Neuronal stem cell (in vitro differentiated cells): ENCODE measurements around the gene GIPC2.

Experiments used
- DNase-seq: peaks from one replicate; pipeline ENCODE4 v3.0.0-alpha.2; 2013; ENCODE audit warnings: low spot score
- H2AFZ ChIP-seq: one replicate; pipeline ENCODE4 v1.6.1; 2013; ENCODE audit warnings: mild to moderate bottlenecking, low read length, inconsistent platforms
- H2AK5ac ChIP-seq: 2 replicates; pipeline ENCODE4 v1.6.1; 2013; ENCODE audit warnings: low read depth, mild to moderate bottlenecking, inconsistent platforms, low read length, moderate library complexity, mixed read lengths
- H2BK120ac ChIP-seq: 2 replicates; pipeline ENCODE4 v1.6.1; 2013; ENCODE audit warnings: low read depth, mild to moderate bottlenecking, inconsistent platforms, low read length, moderate library complexity, mixed read lengths
- H2BK12ac ChIP-seq: one replicate; pipeline ENCODE4 v1.6.1; 2013; ENCODE audit warnings: low read length, inconsistent platforms
- H2BK15ac ChIP-seq: 2 replicates; pipeline ENCODE4 v1.6.1; 2013; ENCODE audit warnings: mild to moderate bottlenecking, low read length, inconsistent platforms, mixed read lengths
- H2BK5ac ChIP-seq: one replicate; pipeline ENCODE4 v1.6.1; 2013; ENCODE audit warnings: inconsistent platforms, mild to moderate bottlenecking, low read length, moderate library complexity
- H3K14ac ChIP-seq: one replicate; pipeline ENCODE4 v1.6.1; 2013; ENCODE audit warnings: low read length, inconsistent platforms
- H3K18ac ChIP-seq: 2 replicates; pipeline ENCODE4 v1.6.1; 2013; ENCODE audit warnings: low read length, inconsistent platforms
- H3K23ac ChIP-seq: 2 replicates; pipeline ENCODE4 v1.6.1; 2013; ENCODE audit warnings: low read depth, mild to moderate bottlenecking, mixed read lengths, low read length, inconsistent platforms; ENCODE audit not compliant: poor library complexity
- H3K27ac ChIP-seq: replicated peaks from 3 replicates; pipeline ENCODE4 v1.5.1; 2013; ENCODE audit warnings: low read length, inconsistent platforms
- H3K27me3 ChIP-seq, 3 experiments: 2 replicates each; pipeline ENCODE4 v1.6.1; 2013; ENCODE audit warnings: low read length in 3 of 3, mild to moderate bottlenecking in 2 of 3, inconsistent platforms in 1 of 3, low read depth in 1 of 3, mixed read lengths in 1 of 3, moderate library complexity in 1 of 3; ENCODE audit not compliant: control insufficient read depth in 3 of 3, insufficient read depth in 3 of 3
- H3K36me3 ChIP-seq, 2 donors: replicated peaks in 1 of 2; 2 replicates each; pipeline ENCODE4 v1.6.1; 2013; ENCODE audit warnings: low read length in 2 of 2; ENCODE audit not compliant: control insufficient read depth in 2 of 2, insufficient read depth in 2 of 2
- H3K4ac ChIP-seq: 2 replicates; pipeline ENCODE4 v1.6.1; 2013; ENCODE audit warnings: inconsistent platforms, mild to moderate bottlenecking, low read length, moderate library complexity
- H3K4me1 ChIP-seq, 2 donors: 1 replicate in 1 of 2; 2 replicates in 1 of 2; pipeline ENCODE4 v1.6.1; 2013; ENCODE audit warnings: low read length in 2 of 2, low read depth in 1 of 2; ENCODE audit not compliant: control insufficient read depth in 2 of 2, insufficient read depth in 1 of 2
- H3K4me2 ChIP-seq: one replicate; pipeline ENCODE4 v1.6.1; 2013; ENCODE audit warnings: mild to moderate bottlenecking, low read length, inconsistent platforms; ENCODE audit not compliant: insufficient read depth, poor library complexity, severe bottlenecking
- H3K4me3 ChIP-seq, 2 donors: 2 replicates each; pipeline ENCODE4 v1.5.1; 2013; ENCODE audit warnings: low read length in 2 of 2, mild to moderate bottlenecking in 2 of 2, inconsistent platforms in 1 of 2, moderate library complexity in 1 of 2
- H3K79me1 ChIP-seq: one replicate; pipeline ENCODE4 v1.6.1; 2013; ENCODE audit warnings: low read depth, mild to moderate bottlenecking, inconsistent platforms, low read length, moderate library complexity
- H3K9ac ChIP-seq: one replicate; pipeline ENCODE4 v1.6.1; 2013; ENCODE audit warnings: mild to moderate bottlenecking, low read depth, low read length, inconsistent platforms; ENCODE audit not compliant: poor library complexity
- H3K9me3 ChIP-seq, 2 donors: replicated peaks in 1 of 2; 2 replicates each; pipeline versions ENCODE3 to v1.6.1; 2013; ENCODE audit warnings: low read length in 2 of 2, mild to moderate bottlenecking in 2 of 2, inconsistent platforms in 1 of 2, low read depth in 1 of 2, mixed read lengths in 1 of 2, moderate library complexity in 1 of 2; ENCODE audit not compliant: control insufficient read depth in 2 of 2, insufficient read depth in 1 of 2
- H4K8ac ChIP-seq: one replicate; pipeline ENCODE4 v1.6.1; 2013; ENCODE audit warnings: low read depth, mild to moderate bottlenecking, inconsistent platforms, low read length, moderate library complexity
- H4K91ac ChIP-seq: one replicate; pipeline ENCODE4 v1.6.1; 2013; ENCODE audit warnings: low read length, low read depth, mild to moderate bottlenecking, inconsistent platforms; ENCODE audit not compliant: poor library complexity
- WGBS, 2 donors: extraction: QIAGEN DNeasy Blood & Tissue Kit; methylation state at CpG; one replicate each; pipeline ENCODE4 v1.1.7; 2013; ENCODE audit warnings: missing lambda C conversion rate in 2 of 2, mixed read lengths in 1 of 2; ENCODE audit not compliant: insufficient read length in 2 of 2, insufficient replicate concordance in 1 of 2; ENCODE audit errors: extremely low coverage in 2 of 2; 5-methylcytosine and 5-hydroxymethylcytosine counted together

GIPC2 gene

GRCh38 chr1:78009836-78010235 is 35.9 kb upstream of the GIPC2 start:
- H3K4me2 ChIP-seq = no peak overlapping the region
- H2BK5ac ChIP-seq = no peak overlapping the region
- H3K27me3 ChIP-seq = no peaks in the 10 kb centered on the region
- no peak overlapping the region for H2BK12ac ChIP-seq
- H3K4me3 ChIP-seq = no peak overlapping the region
- WGBS, 2 donors = no CpG with 5 or more reads among the region's 3 CpGs
- H2BK15ac ChIP-seq = no peak overlapping the region
- H3K36me3 ChIP-seq = peaks cover 0 to 12% of the 10 kb centered on the region in 2 donors
- peaks cover 0 to 3% of the 10 kb centered on the region in 2 donors for H3K4me1 ChIP-seq
- H3K9me3 ChIP-seq = no peaks in the 10 kb centered on the region
- H3K14ac ChIP-seq = no peak overlapping the region
- no peak overlapping the region for H2AK5ac ChIP-seq
- no peak overlapping the region for H3K4ac ChIP-seq
- no peak overlapping the region for H3K23ac ChIP-seq
- no peak overlapping the region for H3K9ac ChIP-seq
- no peak overlapping the region for H4K91ac ChIP-seq
- no peaks in the 10 kb centered on the region for H3K79me1 ChIP-seq
- no peak overlapping the region for H2AFZ ChIP-seq
- no peak overlapping the region for H3K27ac ChIP-seq
- no peak for DNase-seq
- no peak overlapping the region for H4K8ac ChIP-seq
- no peak overlapping the region for H2BK120ac ChIP-seq
- no peak overlapping the region for H3K18ac ChIP-seq

GRCh38 chr1:78011050-78011449 is 34.7 kb upstream of the GIPC2 start:
- no peak overlapping the region for H3K4me3 ChIP-seq
- no peak overlapping the region for H2BK15ac ChIP-seq
- no peak overlapping the region for H2BK120ac ChIP-seq
- H2AK5ac ChIP-seq = no peak overlapping the region
- no peak overlapping the region for H2BK12ac ChIP-seq
- H3K27ac ChIP-seq = no peak overlapping the region
- H2AFZ ChIP-seq = no peak overlapping the region
- H3K4ac ChIP-seq = no peak overlapping the region
- no peak overlapping the region for H2BK5ac ChIP-seq
- no peak overlapping the region for H4K8ac ChIP-seq
- DNase-seq = no peak
- H3K79me1 ChIP-seq = no peaks in the 10 kb centered on the region
- no peak overlapping the region for H3K9ac ChIP-seq
- H3K4me2 ChIP-seq = no peak overlapping the region
- no peaks in the 10 kb centered on the region for H3K9me3 ChIP-seq
- no peak overlapping the region for H3K23ac ChIP-seq
- peaks cover 0 to 18% of the 10 kb centered on the region in 2 donors for H3K36me3 ChIP-seq
- no CpG with 5 or more reads among the region's 2 CpGs for WGBS, 2 donors
- H3K27me3 ChIP-seq = no peaks in the 10 kb centered on the region
- H4K91ac ChIP-seq = no peak overlapping the region
- H3K4me1 ChIP-seq = peaks cover 0 to 1% of the 10 kb centered on the region in 2 donors
- no peak overlapping the region for H3K18ac ChIP-seq
- no peak overlapping the region for H3K14ac ChIP-seq

- DNase-seq = no peak
- Histone ChIP-seq H3K36me3 (peaks cover 0 to 30% of the 10 kb centered on the region in 2 donors), H2AFZ (no peak overlapping the region)
These were observed 30.6 kb upstream of the GIPC2 start for GRCh38 chr1:78015148-78015547.

GRCh38 chr1:78019024-78019423 is 26.7 kb upstream of the GIPC2 start:
- H2BK15ac ChIP-seq = no peak overlapping the region
- no peak overlapping the region for H4K8ac ChIP-seq
- H4K91ac ChIP-seq = no peak overlapping the region
- H3K14ac ChIP-seq = no peak overlapping the region
- H2BK120ac ChIP-seq = no peak overlapping the region
- no peaks in the 10 kb centered on the region for H3K27me3 ChIP-seq
- H2BK5ac ChIP-seq = no peak overlapping the region
- H3K18ac ChIP-seq = no peak overlapping the region
- H3K36me3 ChIP-seq = peaks cover 0 to 19% of the 10 kb centered on the region in 2 donors
- no peak overlapping the region for H3K9ac ChIP-seq
- H3K4ac ChIP-seq = no peak overlapping the region
- H2AFZ ChIP-seq = no peak overlapping the region
- WGBS, 2 donors = no CpG with 5 or more reads among the region's 1 CpG
- H3K23ac ChIP-seq = no peak overlapping the region
- DNase-seq = no peak
- no peaks in the 10 kb centered on the region for H3K79me1 ChIP-seq
- H3K4me3 ChIP-seq = no peak overlapping the region
- no peak overlapping the region for H3K27ac ChIP-seq
- no peaks in the 10 kb centered on the region for H3K4me1 ChIP-seq
- H3K9me3 ChIP-seq = no peaks in the 10 kb centered on the region
- H2BK12ac ChIP-seq = no peak overlapping the region
- no peak overlapping the region for H2AK5ac ChIP-seq
- H3K4me2 ChIP-seq = no peak overlapping the region

More at GRCh38 chr1:78015148-78015547, 30.6 kb upstream of the GIPC2 start:
- H3K27me3 ChIP-seq = no peaks in the 10 kb centered on the region
- no peak overlapping the region for H4K91ac ChIP-seq
- H3K79me1 ChIP-seq = no peaks in the 10 kb centered on the region
- H2BK5ac ChIP-seq = no peak overlapping the region
- no peak overlapping the region for H3K4ac ChIP-seq
- no peak overlapping the region for H2BK120ac ChIP-seq
- H3K14ac ChIP-seq = no peak overlapping the region
- H3K23ac ChIP-seq = no peak overlapping the region
- H3K4me3 ChIP-seq = no peak overlapping the region
- no peak overlapping the region for H3K18ac ChIP-seq
- H3K9me3 ChIP-seq = no peaks in the 10 kb centered on the region
- no peak overlapping the region for H2AK5ac ChIP-seq
- H3K4me2 ChIP-seq = no peak overlapping the region
- no peak overlapping the region for H2BK15ac ChIP-seq
- H4K8ac ChIP-seq = no peak overlapping the region
- no peaks in the 10 kb centered on the region for H3K4me1 ChIP-seq
- no peak overlapping the region for H2BK12ac ChIP-seq
- H3K9ac ChIP-seq = no peak overlapping the region
- H3K27ac ChIP-seq = no peak overlapping the region
